Calu3 (cell line): ENCODE data around the gene FMNL1. TPM values are rescaled to one million over a fixed set of nuclear protein-coding genes. Genes with fewer than 3 reads are reported as not detected.

Experiments used
- BruUV-seq: library from RNA; stranded (reverse); fragments of 400-500 nt; replicated peaks from 2 replicates; lab custom pipeline; 2021; lab: Mats Ljungman, UMichigan
- CTCF ChIA-PET: fragments of 300-600 bp; sonication (Branson Sonifier 250); formaldehyde crosslinking; loops from one replicate; lab custom pipeline; 2022; ENCODE audit warnings: antibody characterized with exemption; lab: Charles Lee
- DNase-seq: peaks from one replicate; pipeline ENCODE4 v3.0.0; 2022
- H3K27ac Mint-ChIP-seq: one replicate; pipeline ENCODE4 v1.8.0; 2022; ENCODE audit warnings: mixed read lengths; ENCODE audit not compliant: unreplicated experiment
- H3K27me3 Mint-ChIP-seq: one replicate; pipeline ENCODE4 v1.8.0; 2022; ENCODE audit warnings: mixed read lengths; ENCODE audit not compliant: unreplicated experiment
- H3K36me3 Mint-ChIP-seq: one replicate; pipeline ENCODE4 v1.8.0; 2022; ENCODE audit warnings: mild to moderate bottlenecking, moderate library complexity, mixed read lengths; ENCODE audit not compliant: insufficient read depth, unreplicated experiment
- H3K4me1 Mint-ChIP-seq: one replicate; pipeline ENCODE4 v1.8.0; 2022; ENCODE audit warnings: mild to moderate bottlenecking, low read depth, mixed read lengths; ENCODE audit not compliant: unreplicated experiment
- H3K4me3 Mint-ChIP-seq: one replicate; pipeline ENCODE4 v1.8.0; 2022; ENCODE audit warnings: mild to moderate bottlenecking, low read depth, moderate library complexity, mixed read lengths; ENCODE audit not compliant: unreplicated experiment
- H3K9me3 Mint-ChIP-seq: one replicate; pipeline ENCODE4 v1.8.0; 2022; ENCODE audit warnings: low read depth, mixed read lengths; ENCODE audit not compliant: unreplicated experiment
- CTCF ChIP-seq: fragments of 200-600 bp; IDR thresholded peaks from one replicate; pipeline ENCODE4 v1.8.0; 2022; ENCODE audit warnings: antibody characterized with exemption; ENCODE audit not compliant: unreplicated experiment
- intact Hi-C: fragments of 100-400 bp; cut with micrococcal nuclease; formaldehyde crosslinking; loops from one replicate; pipeline ENCODE4 v1.10.0; 2022; ENCODE audit not compliant: unreplicated experiment
- total RNA-seq: library from RNA; stranded (reverse); gene quantifications from 2 replicates; pipeline ENCODE4 v1.2.3, GENCODE V29; 2022

FMNL1 gene
- total RNA-seq, 1 experiment from 2014 or later, result 9.6 TPM

GRCh38 chr17:45292696-45293412 is 71.2 kb downstream of the FMNL1 start:
- DNase-seq, result no peak
- peak overlapping the region; percentile 21 for H3K4me3 Mint-ChIP-seq
- BruUV-seq, result no TSS peak
- peak overlapping the region; percentile 66 for H3K27ac Mint-ChIP-seq
- intact Hi-C loops, result loop anchor here (1.0 kb wide), 1 partner anchor 92 kb away; no protein-coding TSS in a partner anchor
- no peaks in the 10 kb centered on the region for H3K9me3 Mint-ChIP-seq
- H3K27me3 Mint-ChIP-seq, result no peaks in the 10 kb centered on the region
- peaks cover 52% of the 10 kb centered on the region for H3K36me3 Mint-ChIP-seq
- no peak for TF ChIP-seq CTCF
- CTCF ChIA-PET, result interaction anchor here (0.5 to 4.0 kb wide), 14 partner anchors 8 to 140 kb away, joined by 3 to 32 read pairs (median 6); partner anchors contain the start of gene MAP3K14
- H3K4me1 Mint-ChIP-seq, result peaks cover 66% of the 10 kb centered on the region

- peak; percentile 81 for DNase-seq
- H3K27ac Mint-ChIP-seq, result peak overlapping the region; percentile 66
- H3K36me3 Mint-ChIP-seq, result peaks cover 55% of the 10 kb centered on the region
- H3K4me3 Mint-ChIP-seq, result peak overlapping the region; percentile 21
- no peaks in the 10 kb centered on the region for H3K9me3 Mint-ChIP-seq
- H3K4me1 Mint-ChIP-seq, result peaks cover 73% of the 10 kb centered on the region
- H3K27me3 Mint-ChIP-seq, result no peaks in the 10 kb centered on the region
- CTCF ChIA-PET, result interaction anchor here (0.5 to 4.0 kb wide), 14 partner anchors 9 to 698 kb away, joined by 3 to 32 read pairs (median 6); partner anchors contain the start of gene MAP3K14
- intact Hi-C loops, result loop anchor here (1.0 kb wide), 1 partner anchor 92 kb away; no protein-coding TSS in a partner anchor
- BruUV-seq, result no TSS peak
- TF ChIP-seq CTCF, result no peak
Observed at GRCh38 chr17:45293413-45294211, 71.9 kb downstream of the FMNL1 start.

GRCh38 chr17:45294506-45294905 is 72.8 kb downstream of the FMNL1 start:
- H3K27ac Mint-ChIP-seq, result peak overlapping the region; percentile 66
- H3K27me3 Mint-ChIP-seq, result no peaks in the 10 kb centered on the region
- TF ChIP-seq CTCF, result no peak
- peak overlapping the region; percentile 21 for H3K4me3 Mint-ChIP-seq
- CTCF ChIA-PET, result interaction anchor here (0.6 to 4.0 kb wide), 9 partner anchors 8 to 697 kb away, joined by 3 to 32 read pairs (median 10); partner anchors contain the start of gene MAP3K14
- DNase-seq, result no peak
- intact Hi-C loops, result no loop called here
- H3K9me3 Mint-ChIP-seq, result no peaks in the 10 kb centered on the region
- H3K36me3 Mint-ChIP-seq, result peaks cover 52% of the 10 kb centered on the region
- peaks cover 82% of the 10 kb centered on the region for H3K4me1 Mint-ChIP-seq
- BruUV-seq, result no TSS peak

GRCh38 chr17:45296003-45296832 is 74.5 kb downstream of the FMNL1 start:
- CTCF ChIA-PET, result interaction anchor here (1.1 to 1.3 kb wide), 2 partner anchors 15 to 16 kb away, joined by 3 to 4 read pairs; no protein-coding TSS in a partner anchor
- no peak for TF ChIP-seq CTCF
- Mint-ChIP-seq H3K27me3 (no peaks in the 10 kb centered on the region), H3K9me3 (no peaks in the 10 kb centered on the region), H3K27ac (peak overlapping the region; percentile 28), H3K4me1 (peaks cover 76% of the 10 kb centered on the region), H3K36me3 (peaks cover 42% of the 10 kb centered on the region), H3K4me3 (no peak overlapping the region)
- intact Hi-C loops, result no loop called here
- no TSS peak for BruUV-seq
- no peak for DNase-seq
